ENCODE results near the gene IQGAP1.
"Not testable (repeated sequence)": the region's sequence is repeated elsewhere in the genome, so short reads cannot be mapped to it uniquely, and the experiment has no call there.

The IQGAP1 gene

DNA sequence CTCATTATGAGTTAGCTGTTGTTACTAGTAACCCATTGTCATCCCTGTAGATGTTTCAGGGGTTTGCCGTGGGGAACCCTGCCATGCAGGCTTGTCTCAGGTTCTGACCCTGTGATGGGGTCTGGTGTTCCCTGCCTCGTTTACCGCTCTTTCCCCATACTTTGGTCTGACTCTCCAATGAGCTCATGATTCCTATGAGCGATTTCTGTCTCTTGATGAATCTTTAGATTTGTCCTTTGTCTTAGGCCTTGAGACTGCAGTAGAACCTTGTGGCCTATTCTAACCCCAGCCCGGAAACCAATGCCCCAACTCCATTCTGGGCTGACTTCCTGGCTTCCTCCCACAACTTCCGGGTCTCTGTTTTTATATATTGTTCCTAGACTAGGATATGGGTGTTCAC, 11.3 kb upstream of the IQGAP1 start:
- DNase-seq (ENCODE audit: low read depth) = no peak

DNA sequence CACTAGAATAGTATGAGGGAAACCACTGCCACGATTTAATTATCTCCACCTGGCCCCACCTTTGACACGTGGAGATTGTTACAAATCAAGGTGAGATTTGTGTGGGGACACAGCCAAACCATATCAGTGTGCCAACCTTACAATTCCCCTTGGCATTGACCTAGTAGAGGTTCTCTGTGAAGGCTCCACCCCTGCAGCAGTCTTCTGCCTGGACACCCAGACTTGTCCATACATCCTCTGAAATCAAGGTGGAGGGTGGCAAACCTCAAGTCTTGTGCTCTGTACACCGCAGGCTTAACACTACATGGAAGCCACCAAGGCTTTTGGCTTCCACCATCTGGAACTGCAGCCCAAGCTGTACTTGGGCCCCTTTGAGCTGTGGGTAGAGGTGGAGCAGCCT, 8.8 kb upstream of the IQGAP1 start:
- DNase-seq (ENCODE audit: low read depth) = no peak

DNA sequence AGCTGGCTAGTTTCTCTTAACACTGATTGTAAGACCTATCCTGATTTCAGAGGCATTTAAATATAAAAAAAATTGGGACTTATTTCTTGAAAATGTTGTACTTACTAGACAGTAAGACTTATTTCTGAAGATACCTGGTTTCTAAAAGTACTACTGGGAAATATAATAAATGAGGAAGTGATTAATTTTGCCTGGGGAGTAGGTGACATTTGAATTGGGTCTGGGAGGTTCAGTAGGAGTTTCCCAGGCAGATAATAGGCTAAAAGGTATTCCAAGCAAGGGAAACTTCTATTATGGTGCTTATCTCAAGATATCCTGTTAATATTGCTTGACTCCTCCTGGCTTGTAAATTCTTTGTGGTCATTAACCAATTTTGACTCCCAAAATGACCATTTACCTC, 6.5 kb upstream of the IQGAP1 start:
- no peak for DNase-seq (ENCODE audit: low read depth)

DNA sequence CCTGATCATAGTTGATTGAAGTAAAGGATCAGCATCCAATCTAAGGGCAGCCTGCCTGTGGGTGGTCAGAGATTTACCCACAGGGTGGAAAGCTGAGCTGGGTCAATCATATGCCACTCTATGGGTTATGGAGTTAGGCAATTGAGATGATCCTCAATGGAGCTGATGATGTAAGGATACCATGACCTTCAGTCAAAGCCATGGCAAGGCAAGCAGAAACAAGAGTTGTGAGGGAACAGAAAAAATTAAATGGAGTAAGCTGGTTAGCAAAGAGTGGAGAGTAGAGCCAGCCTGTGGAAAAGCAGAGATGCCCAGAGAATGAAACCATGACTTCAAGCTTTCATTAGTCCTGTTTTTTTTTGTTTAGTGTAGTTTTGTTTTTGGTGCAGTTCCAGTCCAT, 5.7 kb upstream of the IQGAP1 start:
- no peak for DNase-seq (ENCODE audit: low read depth)

DNA sequence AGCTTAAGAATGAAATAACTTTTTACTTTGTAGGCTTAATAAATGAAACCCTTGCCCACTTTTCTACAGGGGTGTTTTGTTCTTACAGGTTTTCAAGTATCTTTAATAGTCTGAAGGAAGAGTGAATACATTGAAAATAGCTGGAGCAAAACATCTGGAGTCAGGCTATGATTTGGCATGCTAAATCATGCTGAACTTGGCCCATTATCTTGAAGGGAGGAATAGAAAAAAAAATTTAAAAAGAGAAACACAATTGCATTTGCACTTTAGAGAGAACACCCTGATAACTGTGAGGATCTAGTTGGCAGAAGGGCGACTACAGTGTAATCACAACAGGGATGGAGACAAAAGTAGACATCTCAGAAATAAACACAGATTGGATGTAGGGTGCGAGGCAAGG, 1.8 kb upstream of the IQGAP1 start:
- no peak for DNase-seq (ENCODE audit: low read depth)

DNA sequence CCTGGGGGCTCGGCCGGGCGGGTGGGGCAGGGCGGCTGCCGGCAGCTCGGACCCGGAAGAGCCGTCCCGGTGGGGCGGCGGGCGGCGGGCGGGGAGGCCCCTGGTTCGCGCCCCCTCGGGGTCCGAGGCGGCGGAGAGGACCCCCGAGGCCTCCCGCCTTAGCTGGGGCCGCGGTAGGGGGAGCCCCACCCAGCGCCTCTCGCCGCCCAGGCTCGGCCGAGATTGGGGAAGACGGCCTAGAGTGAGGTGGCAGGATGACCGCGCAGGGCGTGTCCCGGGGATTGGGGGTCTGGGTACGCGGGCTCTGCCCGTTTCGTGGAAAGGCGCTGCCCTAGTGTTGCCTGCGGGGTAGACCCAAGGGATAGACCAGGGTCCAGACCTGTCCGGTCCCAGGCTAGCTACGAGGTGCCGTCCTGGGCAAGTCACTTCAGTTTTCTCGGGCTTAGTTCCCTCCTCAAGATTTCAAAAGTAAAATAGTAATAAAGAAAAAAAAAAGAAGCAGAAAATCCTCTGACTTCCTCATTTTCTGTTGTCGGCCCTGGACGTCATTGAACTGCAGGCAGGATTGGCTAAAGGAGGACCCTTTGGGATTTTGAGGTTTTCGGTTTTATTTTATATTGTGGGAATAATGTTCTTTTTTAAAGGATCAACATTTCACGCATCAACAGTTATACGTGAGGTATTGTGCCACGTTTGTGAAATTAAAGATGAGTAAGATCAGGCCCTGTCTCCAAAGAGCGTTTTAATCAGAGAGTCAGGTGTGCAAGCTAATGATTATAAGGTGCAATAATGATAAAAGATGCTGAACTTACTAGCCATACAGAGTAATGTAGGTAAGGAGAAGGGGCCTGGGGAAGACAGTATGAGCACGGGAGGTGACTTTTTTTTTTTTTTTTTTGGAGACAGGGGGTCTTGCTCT, 679 bp downstream of the IQGAP1 start:
- DNase-seq (ENCODE audit: low read depth) = peak; percentile 31

DNA sequence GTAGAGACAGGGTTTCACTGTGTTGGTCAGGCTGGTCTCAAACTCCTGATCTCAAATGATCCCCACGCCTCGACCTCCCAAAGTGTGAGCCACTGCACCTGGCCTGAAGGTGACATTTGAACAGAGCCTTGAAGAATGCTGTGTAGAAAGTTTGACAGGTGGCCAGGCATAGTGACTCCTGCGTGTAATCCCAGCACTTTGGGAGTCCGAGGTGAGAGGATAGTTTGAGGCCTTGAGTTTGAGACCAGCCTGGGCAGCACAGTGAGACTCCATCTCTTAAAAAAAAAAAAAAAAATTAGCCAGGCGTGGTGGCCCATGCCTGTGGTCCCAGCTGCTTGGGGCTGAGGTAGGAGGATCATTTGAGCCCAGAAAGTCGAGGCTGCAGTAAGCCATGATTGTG, 1.5 kb downstream of the IQGAP1 start:
- DNase-seq (ENCODE audit: low read depth) = no peak

DNA sequence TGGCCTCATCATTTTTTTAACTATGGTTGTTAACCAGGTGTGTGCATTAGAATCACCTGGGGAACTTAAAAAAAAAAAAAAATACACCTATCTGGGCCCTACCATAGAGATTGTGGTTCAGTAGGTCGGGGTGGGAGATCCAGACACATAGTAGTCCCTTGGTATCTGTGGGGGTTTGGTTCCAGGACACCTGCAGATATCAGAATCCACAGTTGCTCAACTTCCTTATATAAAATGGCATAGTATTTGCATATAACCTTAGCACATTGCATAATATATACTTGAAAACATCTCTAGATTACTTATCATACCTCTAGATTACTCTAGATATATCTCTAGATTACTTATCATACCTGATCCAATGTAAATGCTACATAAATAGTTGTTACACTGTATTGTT, 5.0 kb downstream of the IQGAP1 start:
- no peak for DNase-seq (ENCODE audit: low read depth)

DNA sequence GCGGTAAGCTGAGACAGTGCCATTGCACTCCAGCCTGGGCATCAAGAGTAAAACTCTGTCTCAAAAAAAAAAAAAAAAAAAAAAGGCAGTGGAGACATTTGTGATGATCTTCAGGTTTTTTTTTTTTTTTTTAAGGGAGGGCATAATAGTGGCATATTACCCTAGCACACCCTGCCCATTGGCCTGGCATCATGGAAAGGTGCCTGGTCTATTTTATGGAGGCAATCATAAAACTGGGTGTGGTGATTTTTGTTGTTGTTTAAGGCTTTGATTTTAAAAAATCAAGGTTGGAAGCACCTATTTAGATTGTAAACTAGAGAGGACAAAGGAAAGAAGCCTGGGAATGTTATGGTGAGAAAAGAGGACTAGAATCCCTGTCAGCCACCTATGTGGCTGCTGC, 6.0 kb downstream of the IQGAP1 start:
- DNase-seq (ENCODE audit: low read depth) = no peak

DNA sequence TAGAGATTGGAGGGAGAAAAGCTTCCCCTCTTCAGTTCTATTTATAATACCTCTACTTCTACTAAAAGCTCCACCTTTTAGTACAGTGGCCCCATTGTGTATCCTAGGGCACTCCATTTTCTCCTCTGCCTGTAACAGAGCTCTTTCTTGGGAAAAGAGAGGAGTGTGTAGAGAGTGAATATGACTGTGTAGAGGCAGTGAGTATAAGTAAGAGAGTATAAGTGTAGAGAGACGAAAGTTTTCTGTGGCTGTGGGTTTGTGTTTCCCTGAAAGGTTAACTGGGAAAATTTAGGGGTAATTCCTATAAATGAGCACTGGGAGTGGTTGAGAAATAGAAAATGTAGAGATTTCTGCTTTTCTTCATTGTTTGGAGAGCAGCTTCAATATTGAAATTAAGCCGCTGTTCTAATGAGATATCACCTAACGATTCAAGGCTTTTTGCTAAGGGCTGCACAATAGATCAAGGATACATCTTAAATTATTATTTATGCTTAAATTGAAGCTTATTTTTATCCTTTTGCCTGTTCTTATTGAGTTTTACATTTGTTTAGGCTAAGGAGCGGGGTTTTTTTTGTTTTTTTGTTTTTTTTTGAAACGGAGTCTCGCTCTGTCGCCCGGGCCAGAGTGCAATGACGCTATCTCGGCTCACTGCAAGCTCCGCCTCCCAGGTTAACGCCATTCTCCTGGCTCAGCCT, 6.9 kb downstream of the IQGAP1 start:
- DNase-seq (ENCODE audit: low read depth) = no peak

DNA sequence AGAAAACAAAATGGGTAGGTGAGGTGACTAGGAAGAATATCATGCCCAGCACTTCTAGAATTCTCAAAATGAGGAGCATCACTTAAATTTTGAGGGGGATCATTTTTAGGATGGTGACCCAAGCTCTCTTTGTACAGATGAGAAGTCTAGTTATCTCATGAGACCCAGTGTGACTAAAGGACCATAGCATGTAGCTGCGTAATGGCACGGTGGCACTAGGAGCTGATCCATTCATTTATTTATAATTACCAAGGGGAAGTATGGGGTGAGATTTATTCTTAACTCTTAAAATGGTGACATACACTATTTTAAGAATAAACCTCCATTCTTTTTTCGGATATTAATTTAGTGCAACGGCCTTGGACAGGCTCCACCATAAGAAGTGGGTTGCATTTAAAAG, 8.3 kb downstream of the IQGAP1 start:
- DNase-seq (ENCODE audit: low read depth) = no peak

DNA sequence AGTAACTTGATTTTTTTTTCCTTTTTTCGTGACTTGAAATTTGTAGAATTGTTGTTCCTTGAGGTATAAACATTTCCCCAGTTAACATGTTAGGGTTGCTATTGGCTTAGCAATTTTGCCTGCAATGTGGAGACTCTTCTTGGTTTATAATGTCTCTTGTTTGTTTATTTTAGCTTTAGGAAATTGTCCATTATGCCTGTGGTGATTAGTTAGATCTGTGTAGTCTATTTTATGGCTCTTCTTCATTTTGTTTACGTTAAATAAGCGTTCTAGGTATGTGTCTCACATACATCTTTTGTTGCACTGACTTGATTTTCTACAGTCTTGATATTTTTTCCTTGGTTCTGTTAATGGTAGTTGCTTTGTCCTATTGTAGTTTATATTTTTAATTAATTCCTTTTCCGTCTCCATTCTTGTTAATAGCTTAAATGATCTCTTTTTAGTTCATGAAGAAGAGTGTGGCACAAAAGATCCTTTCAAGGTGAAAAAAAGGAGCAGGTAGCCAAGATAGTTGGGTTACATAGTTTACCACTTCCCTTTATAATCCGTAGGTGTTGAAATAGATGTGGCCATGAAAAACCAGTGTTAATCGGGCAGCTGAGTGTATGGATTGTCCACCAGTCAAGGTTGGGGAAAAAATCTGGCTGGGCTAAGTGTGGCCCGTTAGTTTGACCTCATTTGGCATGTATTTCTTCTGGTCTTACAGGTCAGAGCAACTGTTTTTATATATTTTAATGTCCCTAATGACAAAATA, 12.1 kb downstream of the IQGAP1 start:
- no peak for DNase-seq (ENCODE audit: low read depth)

DNA sequence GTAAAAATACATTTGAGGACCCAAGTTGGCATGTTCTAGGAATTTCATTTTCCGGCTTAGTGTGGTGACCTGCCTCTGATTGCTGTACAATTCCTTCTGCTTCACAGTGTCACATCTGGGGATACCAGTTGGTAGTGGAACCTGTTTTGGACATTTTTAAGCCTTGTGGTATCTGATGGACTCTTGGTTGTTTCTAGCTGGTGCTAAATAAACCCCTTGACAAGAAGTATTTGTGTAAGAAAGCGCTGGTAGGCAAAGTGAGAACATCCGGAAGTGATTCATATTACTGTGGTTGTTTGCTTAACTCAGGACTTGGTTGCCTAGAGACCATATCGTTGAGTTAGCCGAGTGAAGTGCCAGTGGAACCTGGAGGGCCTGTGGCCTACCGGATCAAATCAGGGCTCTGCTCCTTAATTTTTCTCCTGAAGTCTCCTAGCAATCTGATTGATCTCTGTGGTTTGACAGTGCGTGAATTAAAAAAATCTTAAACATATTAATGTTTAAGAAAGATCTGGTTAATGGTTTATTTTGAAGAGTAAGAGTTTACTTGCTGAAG, 12.8 kb downstream of the IQGAP1 start:
- DNase-seq (ENCODE audit: low read depth) = peak; percentile 96

DNA sequence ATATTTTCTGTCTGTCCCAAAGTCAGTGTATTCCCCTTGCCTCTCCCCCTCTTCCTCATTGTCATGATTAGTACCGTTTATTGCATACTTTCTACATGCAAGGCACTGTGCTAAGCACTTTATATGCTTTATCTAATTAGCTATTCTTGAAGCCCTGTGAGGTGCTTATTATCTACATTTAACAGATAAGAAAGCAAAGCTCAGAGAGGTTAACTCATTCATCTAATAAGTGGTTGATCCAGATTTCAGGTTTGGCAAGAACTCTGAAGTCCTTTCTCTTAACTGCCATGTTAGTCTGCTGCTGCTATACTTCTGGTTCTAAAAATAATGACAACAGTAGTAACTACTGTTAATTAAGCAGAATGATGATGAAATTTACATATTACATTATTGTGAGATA, 13.5 kb downstream of the IQGAP1 start:
- DNase-seq (ENCODE audit: low read depth) = no peak

DNA sequence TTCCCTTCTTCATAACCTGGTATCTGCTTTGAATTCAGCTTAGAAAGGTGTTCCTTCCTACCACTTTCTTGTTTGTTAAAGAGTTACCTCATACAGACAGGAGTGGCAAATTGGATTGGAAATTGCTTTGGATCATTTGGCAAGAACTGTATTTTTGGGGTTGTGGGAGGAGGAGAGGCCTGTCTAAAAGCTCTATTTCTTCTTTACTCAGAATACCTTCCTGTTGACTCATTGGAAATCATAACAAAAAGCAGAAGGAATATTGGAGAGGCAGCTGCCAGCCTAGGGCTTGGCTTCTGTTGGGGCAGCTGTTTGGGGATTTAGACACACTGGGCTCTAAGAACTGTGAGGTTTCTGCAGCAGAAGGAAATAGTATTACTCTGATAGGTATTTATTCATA, 14.2 kb downstream of the IQGAP1 start:
- DNase-seq (ENCODE audit: low read depth) = peak; percentile 93

DNA sequence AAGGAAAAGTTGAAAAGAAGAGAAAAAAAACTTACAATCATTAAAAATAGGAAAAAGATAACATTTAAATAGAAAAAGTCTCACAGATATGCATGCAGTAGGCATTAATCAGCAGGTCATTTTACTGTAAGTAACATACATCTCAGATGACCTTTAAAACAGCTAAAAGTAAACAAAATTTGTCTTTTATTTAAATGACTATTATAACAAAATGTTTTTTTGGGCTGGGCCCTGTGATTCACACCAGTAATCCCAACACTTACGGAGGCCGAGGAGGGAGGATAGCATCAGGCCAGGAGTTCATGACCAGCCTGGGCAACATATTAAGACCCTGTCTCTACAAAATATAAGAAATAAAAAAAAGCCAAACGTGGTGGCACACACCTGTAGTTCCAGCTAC, 14.7 kb downstream of the IQGAP1 start:
- no peak for DNase-seq (ENCODE audit: low read depth)

DNA sequence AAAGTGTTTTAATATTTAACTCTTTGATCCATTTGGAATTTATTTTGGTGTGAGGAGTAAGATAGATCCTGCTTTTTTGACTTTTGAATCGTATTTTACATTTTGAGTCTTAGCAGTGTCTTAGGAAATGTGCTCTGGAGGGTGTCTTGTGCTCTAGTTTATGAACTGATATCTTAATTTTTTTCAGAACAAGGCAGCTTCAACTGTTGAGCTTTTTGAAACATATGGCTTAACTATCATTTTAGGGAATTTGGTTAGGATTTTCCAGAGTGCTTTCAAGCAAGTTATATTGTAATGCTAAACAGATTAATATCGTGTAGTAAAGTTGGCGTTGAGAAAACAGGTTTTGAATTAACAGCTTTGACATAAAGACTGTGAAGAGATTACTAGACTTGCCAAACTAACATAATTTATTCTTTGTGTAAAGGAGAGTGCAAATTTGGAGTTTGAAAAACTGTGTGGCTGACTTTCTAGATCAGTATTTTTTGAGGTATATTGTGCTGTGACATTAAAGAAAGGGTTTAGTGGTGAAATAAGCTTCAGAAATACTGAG, 17.1 kb downstream of the IQGAP1 start:
- DNase-seq (ENCODE audit: low read depth) = no peak

DNA sequence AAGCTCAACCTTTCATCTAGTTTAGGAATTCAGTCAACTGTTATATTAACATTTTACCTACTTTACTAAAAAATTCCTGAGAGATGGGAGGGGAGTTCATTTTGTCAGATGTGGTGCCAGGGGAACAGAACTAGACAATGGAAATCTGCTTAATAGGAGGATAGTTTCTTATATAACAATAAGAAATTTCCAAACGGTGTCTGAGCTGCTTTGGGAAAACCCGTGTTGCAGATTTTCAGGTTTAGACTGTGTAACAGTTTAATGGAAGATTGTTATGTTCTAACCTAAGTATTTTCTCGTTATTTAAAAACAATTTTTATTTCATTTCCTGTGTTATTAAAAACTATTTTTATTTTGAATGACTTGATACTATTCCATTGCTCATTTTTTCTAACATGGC, 19.3 kb downstream of the IQGAP1 start:
- no peak for DNase-seq (ENCODE audit: low read depth)

DNA sequence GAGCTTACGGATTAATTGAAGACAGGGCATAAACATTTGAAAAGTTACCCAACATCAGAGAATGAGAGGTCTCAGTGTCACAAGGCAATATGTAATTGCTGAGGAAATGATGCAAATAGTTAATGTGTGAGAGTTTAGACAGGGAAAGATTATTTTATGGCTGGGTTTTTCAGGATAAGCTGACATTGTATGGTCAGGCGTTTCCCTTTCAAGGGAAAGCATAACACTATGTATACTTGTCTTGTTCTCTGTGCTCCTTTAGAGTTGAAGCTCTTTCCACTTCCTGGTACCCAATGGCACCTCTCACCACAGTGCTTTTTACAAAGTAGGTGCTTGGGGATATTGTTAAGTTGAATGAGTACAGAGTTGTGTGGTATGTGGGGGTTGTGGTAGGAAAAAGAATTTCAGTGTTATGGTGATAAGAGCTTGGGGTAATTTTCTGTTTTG, 19.9 kb downstream of the IQGAP1 start:
- no peak for DNase-seq (ENCODE audit: low read depth)

DNA sequence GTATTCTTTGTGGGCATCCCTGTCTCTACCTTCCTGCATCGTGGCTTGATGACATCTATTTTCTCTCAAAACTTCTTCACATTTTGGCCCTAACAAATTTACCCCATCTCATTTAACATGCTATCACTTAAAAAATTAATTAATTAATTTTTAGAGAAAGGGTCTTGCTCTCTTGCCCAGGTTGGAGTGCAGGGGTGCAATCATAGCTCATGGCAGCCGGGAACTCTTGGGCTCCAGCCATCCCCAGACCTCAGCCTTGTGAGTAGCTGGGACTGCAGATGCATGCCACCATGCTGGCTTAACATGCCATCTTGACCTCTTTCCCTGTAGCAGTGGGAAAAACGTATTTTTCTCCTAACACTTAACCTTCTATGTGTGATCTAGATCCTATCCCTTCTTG, 20.6 kb downstream of the IQGAP1 start:
- DNase-seq (ENCODE audit: low read depth) = no peak

DNA sequence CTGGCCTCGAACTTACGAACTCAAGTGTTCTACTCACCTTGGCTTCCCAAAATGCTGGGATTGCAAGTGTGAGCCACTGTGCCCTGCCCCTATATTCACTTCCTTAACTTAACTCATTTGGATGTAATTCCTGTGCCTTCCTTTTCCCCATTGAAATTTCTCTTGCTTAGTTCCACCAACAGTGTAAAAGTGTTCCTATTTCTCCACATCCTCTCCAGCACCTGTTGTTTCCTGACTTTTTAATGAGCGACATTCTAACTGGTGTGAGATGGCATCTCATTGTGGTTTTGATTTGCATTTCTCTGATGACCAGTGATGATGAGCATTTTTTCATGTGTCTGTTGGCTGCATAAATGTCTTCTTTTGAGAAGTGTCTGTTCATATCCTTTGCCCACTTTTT, 21.5 kb downstream of the IQGAP1 start:
- DNase-seq (ENCODE audit: low read depth) = not testable (repeated sequence)

DNA sequence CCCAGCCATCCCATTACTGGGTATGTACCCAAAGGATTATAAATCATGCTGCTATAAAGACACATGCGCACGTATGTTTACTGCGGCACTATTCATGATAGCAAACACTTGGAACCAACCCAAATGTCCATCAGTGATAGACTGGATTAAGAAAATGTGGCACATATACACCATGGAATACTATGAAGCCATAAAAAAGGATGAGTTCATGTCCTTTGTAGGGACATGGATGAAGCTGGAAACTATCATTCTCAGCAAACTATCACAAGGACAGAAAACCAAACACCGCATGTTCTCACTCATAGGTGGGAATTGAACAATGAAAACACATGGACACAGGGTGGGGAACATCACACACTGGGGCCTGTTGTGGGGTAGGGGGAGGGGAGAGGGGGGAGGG, 22.3 kb downstream of the IQGAP1 start:
- not testable (repeated sequence) for DNase-seq (ENCODE audit: low read depth)
